H1 (cell line): ENCODE results near the gene NSDHL. TPM values are rescaled to one million over a fixed set of nuclear protein-coding genes. Genes with fewer than 3 reads are reported as not detected.

ENCODE experiments used
- BACH1 ChIP-seq: IDR thresholded peaks from 2 replicates; pipeline ENCODE4 v1.6.1; 2012; ENCODE audit warnings: low read length, improper control_type of control experiment
- polyA plus RNA-seq, 7 experiments: library from polyadenylated mRNA; depleted of rRNA in 3 of 7; stranded (reverse) in 5 of 7; unstranded in 2 of 7; fragments of >200 nt in 5 of 7; fragments of 200-250 nt in 2 of 7; gene quantifications; 1 replicate in 5 of 7; 2 replicates in 1 of 7; 4 replicates in 1 of 7; pipeline versions ENCODE4 v1.2.1 to v1.2.3, GENCODE V29; 2011 to 2013; ENCODE audit warnings: missing spikeins in 2 of 7, mixed read lengths in 2 of 7
- total RNA-seq: library from RNA; stranded (reverse); fragmentation: NEBNext Ultra II Directional; extraction: Animal tissue kit (Norgen Biotek cat#: 25700); gene quantifications from 2 replicates; pipeline ENCODE4 v1.2.1, GENCODE V29; 2021

NSDHL gene
- total and polyA plus RNA-seq, 2 of the 8 experiments (the other 6 are each of a cell fraction or from before 2014, with no cell fraction given) = 31.5 to 34.6 TPM

- no peak for TF ChIP-seq BACH1
- TF ChIP-seq, all 59 proteins: peak for 0
Measured at GRCh38 chrX:152861116-152861515, 30.3 kb downstream of the NSDHL start (continued).
